GM21717 (cell line): ENCODE results near the gene CHRM2.

ENCODE experiments used
- ATAC-seq: cut with Tn5 transposase; IDR thresholded peaks from one replicate; pipeline ENCODE4 v1.9.1; 2021; ENCODE audit warnings: mild to moderate bottlenecking, moderate library complexity; ENCODE audit not compliant: unreplicated experiment

Gene CHRM2

GRCh38 chr7:137018468-137018867, 150.0 kb downstream of the CHRM2 start:
- no peak for ATAC-seq

GRCh38 chr7:137020351-137020750, 151.9 kb downstream of the CHRM2 start:
- ATAC-seq, result no peak

GRCh38 chr7:137025469-137026175, 157.2 kb downstream of the CHRM2 start:
- no peak for ATAC-seq

DNA sequence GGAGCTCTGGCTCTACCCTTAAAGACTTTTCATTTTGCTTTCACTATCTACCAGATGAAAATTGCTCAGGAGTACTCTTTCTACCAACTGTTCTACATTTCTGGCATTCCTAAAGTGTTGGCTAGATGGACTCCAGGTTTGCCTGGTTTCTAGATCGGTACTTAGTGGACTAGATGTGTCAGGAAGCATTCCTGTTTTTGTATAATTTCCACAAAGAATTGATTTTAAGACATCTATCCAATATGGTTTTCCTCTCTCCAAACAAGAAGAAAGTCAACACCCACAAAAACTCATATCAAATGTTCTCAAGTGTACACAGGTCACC, 157.7 kb downstream of the CHRM2 start:
- ATAC-seq, result no peak

DNA sequence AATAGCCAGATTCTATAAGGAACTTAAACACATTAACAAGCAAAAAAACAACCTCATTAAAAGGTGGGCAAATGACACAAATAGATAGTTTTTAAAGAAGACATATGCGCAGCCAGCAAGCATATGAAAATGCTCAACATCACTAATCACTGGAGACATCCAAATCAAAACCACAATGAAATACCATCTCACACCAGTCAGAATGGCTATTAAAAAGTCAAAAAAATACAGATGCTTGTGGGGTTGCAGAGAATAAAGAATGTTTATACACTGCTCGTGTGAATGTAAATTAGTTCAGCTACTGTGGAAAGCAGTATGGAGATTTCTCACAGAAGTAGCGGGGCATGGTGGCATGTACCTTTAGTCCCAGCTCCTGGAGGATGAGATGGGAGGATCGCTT, 164.0 kb downstream of the CHRM2 start:
- no peak for ATAC-seq

DNA sequence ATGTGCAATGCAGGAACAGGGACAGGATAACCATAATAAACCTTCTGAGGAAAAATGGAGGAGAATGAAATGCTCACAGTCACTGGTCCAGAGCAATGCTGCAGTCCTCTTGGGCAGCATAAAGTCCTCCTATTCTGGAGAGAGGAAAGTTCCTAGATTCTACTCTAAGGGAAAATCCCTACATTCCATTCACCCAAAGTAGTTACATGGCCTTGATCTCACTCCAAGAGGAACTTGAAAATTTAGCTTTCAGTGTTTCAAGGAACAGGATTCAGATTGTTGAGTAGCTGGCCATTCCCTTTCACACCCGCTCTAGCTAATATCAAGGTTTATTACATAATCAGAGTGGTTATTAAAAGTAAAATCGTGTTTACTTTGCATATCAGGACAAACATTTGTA, 168.3 kb downstream of the CHRM2 start:
- no peak for ATAC-seq

DNA sequence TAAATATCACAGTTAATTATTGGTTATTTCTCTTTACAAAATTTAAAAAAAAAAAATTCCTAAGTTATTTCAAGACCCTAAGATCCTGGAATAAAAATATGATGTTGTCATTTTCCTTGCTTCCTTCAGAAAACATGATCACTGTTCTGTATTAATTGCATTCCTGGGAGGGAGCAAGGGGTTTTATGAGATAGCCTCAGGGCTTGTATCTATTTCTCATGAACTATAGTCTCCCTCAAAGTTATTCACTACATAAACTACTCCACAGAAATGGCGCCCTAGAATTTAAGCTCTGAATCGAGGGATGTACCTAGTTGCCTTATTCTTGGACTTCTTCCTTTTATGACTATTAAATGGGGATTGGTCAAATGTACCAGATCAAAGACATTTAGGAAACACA, 170.3 kb downstream of the CHRM2 start:
- ATAC-seq, result no peak

DNA sequence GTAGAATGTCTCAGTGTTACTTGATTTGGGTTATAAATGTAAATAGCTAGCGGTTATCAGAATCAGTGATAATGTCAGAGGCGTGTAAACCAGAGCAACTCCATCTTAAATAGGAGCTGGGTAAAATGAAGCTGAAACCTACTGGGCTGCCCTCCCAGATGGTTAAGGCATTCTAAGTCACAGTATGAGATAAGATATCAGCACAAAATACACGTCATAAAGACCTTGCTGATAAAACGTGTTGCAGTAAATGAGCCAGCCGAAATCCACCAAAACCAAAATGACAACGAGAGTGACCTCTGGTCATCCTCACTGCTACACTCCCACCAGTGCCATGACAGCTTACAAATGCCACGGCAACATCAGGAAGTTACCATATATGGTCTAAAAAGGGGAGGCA, 172.3 kb downstream of the CHRM2 start:
- ATAC-seq, result no peak

GRCh38 chr7:137045573-137045972, 177.1 kb downstream of the CHRM2 start:
- ATAC-seq, result no peak

DNA sequence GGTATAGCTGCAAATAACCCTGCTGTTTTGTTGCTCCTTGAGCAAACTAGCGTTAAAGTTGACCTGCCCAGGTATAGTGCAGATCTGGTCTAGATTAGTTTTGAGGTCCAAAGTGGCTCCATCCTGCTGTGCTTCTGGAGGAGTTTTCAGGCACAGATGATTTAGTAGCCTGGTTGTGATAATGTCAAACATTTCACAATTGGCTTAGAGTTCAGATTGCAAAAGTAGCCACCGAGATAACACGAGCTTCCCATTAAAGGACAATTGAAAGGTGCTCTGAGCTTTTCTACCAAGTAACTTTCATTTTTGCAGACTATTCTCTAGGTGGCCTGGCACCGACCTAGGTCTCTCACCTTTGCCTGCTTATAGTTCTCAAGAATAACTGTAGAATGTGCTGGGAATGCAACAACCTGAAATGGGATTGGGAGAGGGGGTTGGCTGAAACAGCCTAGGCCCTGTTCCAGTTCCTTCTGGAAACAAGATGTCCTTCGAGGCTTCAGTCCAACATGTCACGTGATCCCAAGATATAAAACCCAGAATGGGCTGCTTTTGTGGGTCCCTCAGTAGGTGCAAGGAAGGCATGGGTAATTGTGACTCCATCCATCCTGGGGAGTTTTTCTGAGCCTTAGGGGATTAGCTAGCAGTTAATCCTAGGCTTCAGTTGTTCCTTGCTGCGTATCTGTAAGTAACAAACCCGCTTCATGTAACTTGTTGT, 201.0 kb downstream of the CHRM2 start:
- ATAC-seq, result no peak
